ENCODE measurements around the gene GPBP1. TPM values are rescaled to one million over a fixed set of nuclear protein-coding genes. Genes with fewer than 3 reads are reported as not detected.

GPBP1 gene
- total RNA-seq, 1 experiment from 2014 or later = 100 TPM

DNA sequence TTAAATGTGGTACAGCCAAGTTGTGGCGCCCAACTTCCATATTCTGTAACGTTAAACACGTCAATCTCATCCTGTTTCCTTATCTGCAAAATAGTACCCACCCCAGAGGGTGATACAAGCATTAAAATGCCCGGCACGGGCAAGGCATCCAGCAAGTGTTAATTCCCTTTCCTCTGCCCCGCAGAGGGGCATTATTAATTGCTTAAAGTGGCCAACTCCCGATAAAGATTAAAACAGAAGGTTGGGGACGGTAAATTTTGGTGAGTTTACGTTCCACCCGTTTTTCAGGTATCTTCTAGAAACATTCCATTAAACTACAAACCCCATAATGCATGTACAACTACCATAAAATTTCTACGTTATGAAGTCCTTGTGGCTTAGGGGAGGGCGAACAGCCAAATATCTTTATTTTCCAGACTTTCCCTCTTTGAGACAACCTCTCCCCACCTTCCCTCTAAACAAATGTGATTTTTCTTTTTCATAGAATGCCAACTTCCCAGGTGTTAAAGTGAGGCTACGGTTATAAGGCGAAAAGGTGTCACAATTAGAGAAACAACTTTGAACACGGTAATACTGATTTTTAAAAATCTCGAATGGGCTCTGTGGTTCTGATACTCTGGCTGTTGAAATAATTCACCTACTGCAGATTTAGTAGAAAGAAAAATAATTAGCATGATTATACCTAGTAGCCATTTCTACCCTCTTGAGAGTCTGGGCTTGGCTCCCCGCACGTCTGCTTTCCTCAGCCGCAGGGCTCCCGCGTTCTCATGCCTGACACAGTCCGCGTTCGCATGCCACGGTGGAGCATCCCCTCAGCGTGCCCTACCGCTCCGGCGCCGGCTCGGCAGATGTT, 1.2 kb upstream of the GPBP1 start (continued):
- TF ChIP-seq, protein P1, sequence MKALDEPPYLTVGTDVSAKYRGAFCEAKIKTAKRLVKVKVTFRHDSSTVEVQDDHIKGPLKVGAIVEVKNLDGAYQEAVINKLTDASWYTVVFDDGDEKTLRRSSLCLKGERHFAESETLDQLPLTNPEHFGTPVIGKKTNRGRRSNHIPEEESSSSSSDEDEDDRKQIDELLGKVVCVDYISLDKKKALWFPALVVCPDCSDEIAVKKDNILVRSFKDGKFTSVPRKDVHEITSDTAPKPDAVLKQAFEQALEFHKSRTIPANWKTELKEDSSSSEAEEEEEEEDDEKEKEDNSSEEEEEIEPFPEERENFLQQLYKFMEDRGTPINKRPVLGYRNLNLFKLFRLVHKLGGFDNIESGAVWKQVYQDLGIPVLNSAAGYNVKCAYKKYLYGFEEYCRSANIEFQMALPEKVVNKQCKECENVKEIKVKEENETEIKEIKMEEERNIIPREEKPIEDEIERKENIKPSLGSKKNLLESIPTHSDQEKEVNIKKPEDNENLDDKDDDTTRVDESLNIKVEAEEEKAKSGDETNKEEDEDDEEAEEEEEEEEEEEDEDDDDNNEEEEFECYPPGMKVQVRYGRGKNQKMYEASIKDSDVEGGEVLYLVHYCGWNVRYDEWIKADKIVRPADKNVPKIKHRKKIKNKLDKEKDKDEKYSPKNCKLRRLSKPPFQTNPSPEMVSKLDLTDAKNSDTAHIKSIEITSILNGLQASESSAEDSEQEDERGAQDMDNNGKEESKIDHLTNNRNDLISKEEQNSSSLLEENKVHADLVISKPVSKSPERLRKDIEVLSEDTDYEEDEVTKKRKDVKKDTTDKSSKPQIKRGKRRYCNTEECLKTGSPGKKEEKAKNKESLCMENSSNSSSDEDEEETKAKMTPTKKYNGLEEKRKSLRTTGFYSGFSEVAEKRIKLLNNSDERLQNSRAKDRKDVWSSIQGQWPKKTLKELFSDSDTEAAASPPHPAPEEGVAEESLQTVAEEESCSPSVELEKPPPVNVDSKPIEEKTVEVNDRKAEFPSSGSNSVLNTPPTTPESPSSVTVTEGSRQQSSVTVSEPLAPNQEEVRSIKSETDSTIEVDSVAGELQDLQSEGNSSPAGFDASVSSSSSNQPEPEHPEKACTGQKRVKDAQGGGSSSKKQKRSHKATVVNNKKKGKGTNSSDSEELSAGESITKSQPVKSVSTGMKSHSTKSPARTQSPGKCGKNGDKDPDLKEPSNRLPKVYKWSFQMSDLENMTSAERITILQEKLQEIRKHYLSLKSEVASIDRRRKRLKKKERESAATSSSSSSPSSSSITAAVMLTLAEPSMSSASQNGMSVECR (CRISPR knock-in tag; IDR thresholded peaks at IDR 0.05; ENCODE audit: borderline replicate concordance) = no peak
- TF ChIP-seq E2F1 (CRISPR knock-in tag; IDR thresholded peaks at IDR 0.05) (no peak), ZNF317 (CRISPR knock-in tag; IDR thresholded peaks at IDR 0.05; ENCODE audit: borderline replicate concordance, low read depth) (no peak), ZNF263 (CRISPR knock-in tag; IDR thresholded peaks at IDR 0.05; ENCODE audit: low read depth) (no peak)

GRCh38 chr5:57174128-57174889, 450 bp downstream of the GPBP1 start:
- H3K27ac Mint-ChIP-seq = peak overlapping the region; percentile 100
- no peaks in the 10 kb centered on the region for H3K9me3 Mint-ChIP-seq
- DNase-seq (ENCODE audit: low spot score) = no peak
- POLR2A ChIA-PET = interaction anchor here (0.6 to 1.5 kb wide), 9 partner anchors 14 to 442 kb away, joined by 3 to 18 read pairs (median 5); partner anchors contain the start of gene SETD9
- peaks cover 38% of the 10 kb centered on the region for H3K4me1 Mint-ChIP-seq
- ATAC-seq = peak; percentile 3
- H3K27me3 Mint-ChIP-seq (ENCODE audit: low read depth) = peaks cover 6% of the 10 kb centered on the region
- CTCF ChIA-PET = interaction anchor here (0.9 to 1.4 kb wide), 4 partner anchors 36 to 137 kb away, joined by 3 to 13 read pairs (median 6); no protein-coding TSS in a partner anchor
- peak overlapping the region; percentile 97 for H3K4me3 Mint-ChIP-seq
- TF ChIP-seq, protein P2, sequence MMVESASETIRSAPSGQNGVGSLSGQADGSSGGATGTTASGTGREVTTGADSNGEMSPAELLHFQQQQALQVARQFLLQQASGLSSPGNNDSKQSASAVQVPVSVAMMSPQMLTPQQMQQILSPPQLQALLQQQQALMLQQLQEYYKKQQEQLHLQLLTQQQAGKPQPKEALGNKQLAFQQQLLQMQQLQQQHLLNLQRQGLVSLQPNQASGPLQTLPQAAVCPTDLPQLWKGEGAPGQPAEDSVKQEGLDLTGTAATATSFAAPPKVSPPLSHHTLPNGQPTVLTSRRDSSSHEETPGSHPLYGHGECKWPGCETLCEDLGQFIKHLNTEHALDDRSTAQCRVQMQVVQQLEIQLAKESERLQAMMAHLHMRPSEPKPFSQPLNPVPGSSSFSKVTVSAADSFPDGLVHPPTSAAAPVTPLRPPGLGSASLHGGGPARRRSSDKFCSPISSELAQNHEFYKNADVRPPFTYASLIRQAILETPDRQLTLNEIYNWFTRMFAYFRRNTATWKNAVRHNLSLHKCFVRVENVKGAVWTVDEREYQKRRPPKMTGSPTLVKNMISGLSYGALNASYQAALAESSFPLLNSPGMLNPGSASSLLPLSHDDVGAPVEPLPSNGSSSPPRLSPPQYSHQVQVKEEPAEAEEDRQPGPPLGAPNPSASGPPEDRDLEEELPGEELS (CRISPR knock-in tag; IDR thresholded peaks at IDR 0.05) = peak; percentile 2; the same call in 1 of the 2 replicates
- no peak for TF ChIP-seq JAZF1 (CRISPR knock-in tag; IDR thresholded peaks at IDR 0.05)
- 0 out of 2 replicates have a peak, but pooled peaks have one; percentile 33 for TF ChIP-seq ESRRA (CRISPR knock-in tag; IDR thresholded peaks at IDR 0.05; ENCODE audit: borderline replicate concordance)
- 0 out of 2 replicates have a peak, but pooled peaks have one; percentile 12 for TF ChIP-seq ETV6 (CRISPR knock-in tag; IDR thresholded peaks at IDR 0.05)
- TF ChIP-seq, protein P3, sequence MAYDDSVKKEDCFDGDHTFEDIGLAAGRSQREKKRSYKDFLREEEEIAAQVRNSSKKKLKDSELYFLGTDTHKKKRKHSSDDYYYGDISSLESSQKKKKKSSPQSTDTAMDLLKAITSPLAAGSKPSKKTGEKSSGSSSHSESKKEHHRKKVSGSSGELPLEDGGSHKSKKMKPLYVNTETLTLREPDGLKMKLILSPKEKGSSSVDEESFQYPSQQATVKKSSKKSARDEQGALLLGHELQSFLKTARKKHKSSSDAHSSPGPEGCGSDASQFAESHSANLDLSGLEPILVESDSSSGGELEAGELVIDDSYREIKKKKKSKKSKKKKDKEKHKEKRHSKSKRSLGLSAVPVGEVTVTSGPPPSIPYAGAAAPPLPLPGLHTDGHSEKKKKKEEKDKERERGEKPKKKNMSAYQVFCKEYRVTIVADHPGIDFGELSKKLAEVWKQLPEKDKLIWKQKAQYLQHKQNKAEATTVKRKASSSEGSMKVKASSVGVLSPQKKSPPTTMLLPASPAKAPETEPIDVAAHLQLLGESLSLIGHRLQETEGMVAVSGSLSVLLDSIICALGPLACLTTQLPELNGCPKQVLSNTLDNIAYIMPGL (CRISPR knock-in tag; IDR thresholded peaks at IDR 0.05) = peak; percentile 56; the same call in 1 of the 2 replicates
- 0 out of 2 replicates have a peak, but pooled peaks have one; percentile 51 for TF ChIP-seq CREM (CRISPR knock-in tag; IDR thresholded peaks at IDR 0.05)
- peak; percentile 2; the same call in 1 of the 2 replicates for TF ChIP-seq MAX (CRISPR knock-in tag; IDR thresholded peaks at IDR 0.05)
- no peak for TF ChIP-seq KAT7 (CRISPR knock-in tag; IDR thresholded peaks at IDR 0.05; ENCODE audit: borderline replicate concordance)
- TF ChIP-seq ZNF317 (CRISPR knock-in tag; IDR thresholded peaks at IDR 0.05; ENCODE audit: borderline replicate concordance, low read depth) = no peak
- no peak for TF ChIP-seq SP1 (CRISPR knock-in tag; conservative IDR thresholded peaks at IDR 0.05)
- TF ChIP-seq ZNF219 (CRISPR knock-in tag; IDR thresholded peaks at IDR 0.05; ENCODE audit: borderline replicate concordance) = 0 out of 2 replicates have a peak, but pooled peaks have one; percentile 45
- H3K36me3 Mint-ChIP-seq = peaks cover 29% of the 10 kb centered on the region
